Astrocyte (in vitro differentiated cells and primary cell): Measurements from ENCODE around the gene ZNF407. TPM values are rescaled to one million over a fixed set of nuclear protein-coding genes. Genes with fewer than 3 reads are reported as not detected.
A peak's percentile ranks its signal among the peaks of the same experiment; 100 is the strongest.

Experiments
- DNase-seq: peaks from one replicate; pipeline ENCODE4 v3.0.0-alpha.2; 2010; ENCODE audit warnings: low read depth
- FAIRE-seq: peaks from 2 replicates; lab custom pipeline; 2011; peaks lifted over from hg19 to GRCh38; lab: Jason Lieb, UNC
- H2AFZ ChIP-seq: 2 replicates; pipeline ENCODE4 v1.6.0; 2012; ENCODE audit warnings: low read depth, low read length, inconsistent platforms
- H3K27ac ChIP-seq: 2 replicates; pipeline ENCODE4 v1.5.1; 2011; ENCODE audit warnings: low read depth, low read length, inconsistent platforms
- H3K27me3 ChIP-seq: 2 replicates; pipeline ENCODE4 v1.6.0; 2011; ENCODE audit warnings: low read length, inconsistent platforms; ENCODE audit not compliant: insufficient read depth
- H3K36me3 ChIP-seq: 2 replicates; pipeline ENCODE4 v1.5.1; 2011; ENCODE audit warnings: low read length, inconsistent platforms; ENCODE audit not compliant: insufficient read depth
- H3K4me1 ChIP-seq: 2 replicates; pipeline ENCODE4 v1.5.1; 2011; ENCODE audit warnings: low read length, inconsistent platforms; ENCODE audit not compliant: insufficient read depth
- H3K4me2 ChIP-seq: 2 replicates; pipeline ENCODE4 v1.6.0; 2012; ENCODE audit warnings: low read length, inconsistent platforms
- H3K4me3 ChIP-seq: 2 replicates; pipeline ENCODE4 v1.5.1; 2011; ENCODE audit warnings: low read depth, mild to moderate bottlenecking, low read length, inconsistent platforms; ENCODE audit not compliant: insufficient read depth
- H3K79me2 ChIP-seq: 2 replicates; pipeline ENCODE4 v1.6.0; 2012; ENCODE audit warnings: mild to moderate bottlenecking, low read length, inconsistent platforms; ENCODE audit not compliant: insufficient read depth
- H3K9ac ChIP-seq: 2 replicates; pipeline ENCODE4 v1.6.0; 2012; ENCODE audit warnings: mild to moderate bottlenecking, low read length, inconsistent platforms
- H3K9me3 ChIP-seq: 2 replicates; pipeline ENCODE4 v1.5.1; 2012; ENCODE audit warnings: low read depth, mild to moderate bottlenecking, low read length, inconsistent platforms; ENCODE audit not compliant: insufficient read depth
- H4K20me1 ChIP-seq: 2 replicates; pipeline ENCODE4 v1.6.0; 2012; ENCODE audit warnings: low read length, inconsistent platforms; ENCODE audit not compliant: insufficient read depth
- H3K27ac Mint-ChIP-seq: one replicate; pipeline ENCODE4 v1.8.0; 2021; ENCODE audit warnings: mild to moderate bottlenecking, mixed read lengths; ENCODE audit not compliant: unreplicated experiment
- H3K27me3 Mint-ChIP-seq: one replicate; pipeline ENCODE4 v1.8.0; 2021; ENCODE audit warnings: low read depth, mixed read lengths; ENCODE audit not compliant: unreplicated experiment
- H3K36me3 Mint-ChIP-seq: one replicate; pipeline ENCODE4 v1.8.0; 2021; ENCODE audit warnings: low read depth, mixed read lengths; ENCODE audit not compliant: unreplicated experiment
- H3K4me1 Mint-ChIP-seq: one replicate; pipeline ENCODE4 v1.8.0; 2021; ENCODE audit warnings: low read depth, mixed read lengths; ENCODE audit not compliant: unreplicated experiment
- H3K4me3 Mint-ChIP-seq: one replicate; pipeline ENCODE4 v1.8.0; 2021; ENCODE audit warnings: mild to moderate bottlenecking, moderate library complexity, mixed read lengths; ENCODE audit not compliant: unreplicated experiment
- H3K9me3 Mint-ChIP-seq: one replicate; pipeline ENCODE4 v1.8.0; 2021; ENCODE audit warnings: mild to moderate bottlenecking, mixed read lengths; ENCODE audit not compliant: unreplicated experiment
- CTCF ChIP-seq: IDR thresholded peaks from 2 replicates; pipeline ENCODE4 v1.5.1; 2011; ENCODE audit warnings: low read depth, mild to moderate bottlenecking, inconsistent platforms, low read length, moderate library complexity; ENCODE audit not compliant: insufficient read depth
- EZH2 ChIP-seq: IDR thresholded peaks from 2 replicates; pipeline ENCODE4 v1.6.1; 2012; ENCODE audit warnings: mild to moderate bottlenecking, low read length, inconsistent platforms; ENCODE audit not compliant: insufficient read depth
- total RNA-seq: library from RNA; stranded (reverse); gene quantifications from 2 replicates; pipeline ENCODE4 v1.2.1, GENCODE V29; 2021

Gene ZNF407
- total RNA-seq, 1 donor from 2014 or later, result 13.8 TPM

- Mint-ChIP-seq H3K36me3 (peaks cover 8% of the 10 kb centered on the region), H3K4me3 (no peak overlapping the region), H3K9me3 (peaks cover 2% of the 10 kb centered on the region), H3K27me3 (no peaks in the 10 kb centered on the region), H3K27ac (peak overlapping the region; percentile 8), H3K4me1 (peaks cover 34% of the 10 kb centered on the region)
- peak; percentile 45 for DNase-seq
- H3K4me2 ChIP-seq, result peak overlapping the region; percentile 23
- H4K20me1 ChIP-seq, result no peaks in the 10 kb centered on the region
- peak; percentile 59 for FAIRE-seq
- no peaks in the 10 kb centered on the region for H3K9me3 ChIP-seq
- H2AFZ ChIP-seq, result no peak overlapping the region
- no peak overlapping the region for H3K27ac ChIP-seq
- no peaks in the 10 kb centered on the region for H3K36me3 ChIP-seq
- TF ChIP-seq CTCF, result no peak
- no peak for TF ChIP-seq EZH2
- no peaks in the 10 kb centered on the region for H3K27me3 ChIP-seq
- peaks cover 12% of the 10 kb centered on the region for H3K4me1 ChIP-seq
- no peak overlapping the region for H3K9ac ChIP-seq
- no peaks in the 10 kb centered on the region for H3K79me2 ChIP-seq
- H3K4me3 ChIP-seq, result no peak overlapping the region
Measured at GRCh38 chr18:74836296-74837139, 238.8 kb downstream of the ZNF407 start.

GRCh38 chr18:74840492-74841167 is 243.0 kb downstream of the ZNF407 start:
- H3K4me3 Mint-ChIP-seq, result no peak overlapping the region
- Histone ChIP-seq H3K79me2 (no peaks in the 10 kb centered on the region), H3K4me1 (peaks cover 12% of the 10 kb centered on the region), H4K20me1 (no peaks in the 10 kb centered on the region), H3K27me3 (no peaks in the 10 kb centered on the region), H2AFZ (peak overlapping the region; percentile 3), H3K4me3 (no peak overlapping the region), H3K9ac (no peak overlapping the region), H3K4me2 (peak overlapping the region; percentile 35), H3K27ac (no peak overlapping the region), H3K9me3 (no peaks in the 10 kb centered on the region), H3K36me3 (no peaks in the 10 kb centered on the region)
- H3K27ac Mint-ChIP-seq, result no peak overlapping the region
- TF ChIP-seq CTCF (no peak), EZH2 (no peak)
- peaks cover 8% of the 10 kb centered on the region for H3K36me3 Mint-ChIP-seq
- H3K4me1 Mint-ChIP-seq, result peaks cover 15% of the 10 kb centered on the region
- no peaks in the 10 kb centered on the region for H3K27me3 Mint-ChIP-seq
- DNase-seq (peak; percentile 43), FAIRE-seq (peak; percentile 72)
- H3K9me3 Mint-ChIP-seq, result peaks cover 2% of the 10 kb centered on the region
